Progenitor cell of endocrine pancreas (in vitro differentiated cells): Measurements from ENCODE around the gene HRNR. TPM values are rescaled to one million over a fixed set of nuclear protein-coding genes. Genes with fewer than 3 reads are reported as not detected.

ENCODE experiments used
- DNase-seq: peaks from one replicate; pipeline ENCODE4 v3.0.0; 2021; ENCODE audit warnings: low spot score; ENCODE audit not compliant: unreplicated experiment
- H3K27ac Mint-ChIP-seq: 2 replicates; pipeline ENCODE4 v1.8.0; 2021; ENCODE audit warnings: mild to moderate bottlenecking, moderate library complexity, mixed read lengths
- H3K27me3 Mint-ChIP-seq: 2 replicates; pipeline ENCODE4 v1.8.0; 2021; ENCODE audit warnings: mixed read lengths
- H3K36me3 Mint-ChIP-seq: 2 replicates; pipeline ENCODE4 v1.8.0; 2022; ENCODE audit warnings: mixed read lengths; ENCODE audit not compliant: insufficient read depth
- H3K4me1 Mint-ChIP-seq: 2 replicates; pipeline ENCODE4 v1.8.0; 2021; ENCODE audit warnings: low read depth, mixed read lengths
- H3K4me3 Mint-ChIP-seq: 2 replicates; pipeline ENCODE4 v1.8.0; 2021; ENCODE audit warnings: low read depth, mild to moderate bottlenecking, moderate library complexity, mixed read lengths
- H3K9me3 Mint-ChIP-seq: 2 replicates; pipeline ENCODE4 v1.8.0; 2021; ENCODE audit warnings: low read depth, mixed read lengths
- CTCF ChIP-seq: fragments of 200-600 bp; sonication (generic); IDR thresholded peaks from one replicate; pipeline ENCODE4 v1.5.0; 2021; ENCODE audit warnings: antibody characterized with exemption, mild to moderate bottlenecking; ENCODE audit not compliant: unreplicated experiment
- total RNA-seq: library from RNA; stranded (reverse); gene quantifications from 2 replicates; pipeline ENCODE4 v1.2.1, GENCODE V29; 2021

The HRNR gene
- total RNA-seq, 1 donor from 2014 or later: not detected

- DNase-seq: no peak
- Mint-ChIP-seq H3K27ac (no peak overlapping the region), H3K4me3 (no peak overlapping the region), H3K9me3 (peaks cover 18% of the 10 kb centered on the region), H3K27me3 (no peaks in the 10 kb centered on the region), H3K4me1 (no peaks in the 10 kb centered on the region), H3K36me3 (no peaks in the 10 kb centered on the region)
- TF ChIP-seq CTCF: no peak
Observed at GRCh38 chr1:152166966-152167365, 57.0 kb downstream of the HRNR start.

GRCh38 chr1:152165286-152166077 is 58.5 kb downstream of the HRNR start:
- no peak overlapping the region for H3K4me3 Mint-ChIP-seq
- DNase-seq: no peak
- no peak overlapping the region for H3K27ac Mint-ChIP-seq
- no peaks in the 10 kb centered on the region for H3K27me3 Mint-ChIP-seq
- no peak for TF ChIP-seq CTCF
- H3K36me3 Mint-ChIP-seq: no peaks in the 10 kb centered on the region
- peaks cover 20% of the 10 kb centered on the region for H3K9me3 Mint-ChIP-seq
- H3K4me1 Mint-ChIP-seq: no peaks in the 10 kb centered on the region

- no peaks in the 10 kb centered on the region for H3K36me3 Mint-ChIP-seq
- H3K27ac Mint-ChIP-seq: no peak overlapping the region
- no peak for TF ChIP-seq CTCF
- H3K9me3 Mint-ChIP-seq: peaks cover 20% of the 10 kb centered on the region
- DNase-seq: no peak
- H3K4me1 Mint-ChIP-seq: no peaks in the 10 kb centered on the region
- no peaks in the 10 kb centered on the region for H3K27me3 Mint-ChIP-seq
- no peak overlapping the region for H3K4me3 Mint-ChIP-seq
Observed at GRCh38 chr1:152164517-152165136, 59.4 kb downstream of the HRNR start.

- H3K4me3 Mint-ChIP-seq: no peak overlapping the region
- H3K9me3 Mint-ChIP-seq: peaks cover 20% of the 10 kb centered on the region
- H3K27ac Mint-ChIP-seq: no peak overlapping the region
- no peak for TF ChIP-seq CTCF
- H3K27me3 Mint-ChIP-seq: no peaks in the 10 kb centered on the region
- no peaks in the 10 kb centered on the region for H3K36me3 Mint-ChIP-seq
- H3K4me1 Mint-ChIP-seq: no peaks in the 10 kb centered on the region
- DNase-seq: no peak
Observed at GRCh38 chr1:152162792-152163463, 61.1 kb downstream of the HRNR start.

Other genes starting within 250 kb of the HRNR start
- gene S100A10, start 230.3 kb downstream of the HRNR start, total RNA-seq: 432 and 438 TPM in 2 replicates
- 142 and 192 TPM in 2 replicates for gene S100A11, start 187.2 kb downstream of the HRNR start, total RNA-seq
- gene TCHHL1, start 135.1 kb downstream of the HRNR start, total RNA-seq: not detected in 2 replicates
- gene TCHH, start 108.7 kb downstream of the HRNR start, total RNA-seq: not detected in 2 replicates
- not detected in 2 replicates for gene RPTN, start 65.0 kb downstream of the HRNR start, total RNA-seq
- not detected in 2 replicates for gene FLG, start 101.0 kb upstream of the HRNR start, total RNA-seq
- not detected in 2 replicates for gene FLG2, start 135.8 kb upstream of the HRNR start, total RNA-seq
- not detected in 2 replicates for gene CRNN, start 190.1 kb upstream of the HRNR start, total RNA-seq